Gastroesophageal sphincter (tissue), 4 donors: ENCODE data around the gene RPL27. TPM values are rescaled to one million over a fixed set of nuclear protein-coding genes. Genes with fewer than 3 reads are reported as not detected.

Experiments
- ATAC-seq: fragments of 150-250 bp; one replicate; pipeline ENCODE4 v1.9.1; 2016; ENCODE audit warnings: mild to moderate bottlenecking, moderate library complexity
- H3K27ac ChIP-seq, 4 donors: fragments of 200-600 bp; sonication (generic) in 3 of 4; 1 replicate in 3 of 4; 2 replicates in 1 of 4; pipeline ENCODE4 v1.5.1; 2016 to 2019
- H3K27me3 ChIP-seq: fragments of 200-600 bp; sonication (generic); one replicate; pipeline ENCODE4 v1.5.1; 2019
- H3K36me3 ChIP-seq, 2 donors: fragments of 200-600 bp; sonication (generic); one replicate each; pipeline ENCODE4 v1.5.1; 2019; ENCODE audit warnings: control low read depth in 1 of 2
- H3K4me1 ChIP-seq, 3 donors: fragments of 200-600 bp; sonication (generic); 1 replicate in 2 of 3; 2 replicates in 1 of 3; pipeline ENCODE4 v1.5.1; 2016 to 2019; ENCODE audit warnings: control low read depth in 2 of 3
- H3K4me3 ChIP-seq, 2 donors: fragments of 200-600 bp; sonication (generic); one replicate each; pipeline ENCODE4 v1.5.1; 2019; ENCODE audit warnings: mild to moderate bottlenecking in 1 of 2, moderate library complexity in 1 of 2
- H3K9me3 ChIP-seq, 3 donors: fragments of 200-600 bp; sonication (generic); one replicate each; pipeline ENCODE4 v1.5.1; 2017 to 2019; ENCODE audit warnings: control low read depth in 2 of 3
- EP300 ChIP-seq: sonication (generic); formaldehyde crosslinking; IDR thresholded peaks from one replicate; pipeline ENCODE4 v1.6.1; 2017; ENCODE audit warnings: antibody characterized with exemption, mild to moderate bottlenecking
- POLR2A ChIP-seq, 2 donors: fragments of 450-650 bp; IDR thresholded peaks; one replicate each; pipeline ENCODE4 v1.6.1; 2017; ENCODE audit warnings: antibody characterized with exemption in 2 of 2, mild to moderate bottlenecking in 2 of 2, moderate library complexity in 1 of 2
- POLR2AphosphoS5 ChIP-seq: sonication (generic); formaldehyde crosslinking; IDR thresholded peaks from one replicate; pipeline ENCODE4 v1.6.1; 2017; ENCODE audit warnings: antibody characterized with exemption
- WGBS, 2 donors: methylation state at CpG; one replicate each; pipeline ENCODE4 v1.1.5; 2018; ENCODE audit warnings: low coverage in 1 of 2; 5-methylcytosine and 5-hydroxymethylcytosine counted together
- total RNA-seq, 4 donors: library from RNA; depleted of rRNA; stranded (reverse); fragments of >200 nt; gene quantifications; one replicate each; pipeline ENCODE4 v1.1.0, GENCODE V29; 2016
- TF ChIP-seq, protein P1 (sequence below), 4 experiments: fragments of 200-600 bp in 2 of 4; fragments of 450-650 bp in 2 of 4; sonication (generic) in 1 of 4; IDR thresholded peaks; one replicate each; pipeline ENCODE4 v1.5.1; 2017 to 2019; ENCODE audit warnings: antibody characterized with exemption in 4 of 4, mild to moderate bottlenecking in 2 of 4, moderate library complexity in 2 of 4

The RPL27 gene
- total RNA-seq, 4 donors from 2014 or later: 854 to 1,510 (median 1,196) TPM

- WGBS, 2 donors: 30 to 65% methylated on average over 1 to 5 of the region's 5 CpGs
- peak overlapping the region in 1 of 4 donors; percentile 81 for H3K27ac ChIP-seq
- no peak for TF ChIP-seq EP300
- no peak for TF ChIP-seq POLR2AphosphoS5
- TF ChIP-seq, protein P1, sequence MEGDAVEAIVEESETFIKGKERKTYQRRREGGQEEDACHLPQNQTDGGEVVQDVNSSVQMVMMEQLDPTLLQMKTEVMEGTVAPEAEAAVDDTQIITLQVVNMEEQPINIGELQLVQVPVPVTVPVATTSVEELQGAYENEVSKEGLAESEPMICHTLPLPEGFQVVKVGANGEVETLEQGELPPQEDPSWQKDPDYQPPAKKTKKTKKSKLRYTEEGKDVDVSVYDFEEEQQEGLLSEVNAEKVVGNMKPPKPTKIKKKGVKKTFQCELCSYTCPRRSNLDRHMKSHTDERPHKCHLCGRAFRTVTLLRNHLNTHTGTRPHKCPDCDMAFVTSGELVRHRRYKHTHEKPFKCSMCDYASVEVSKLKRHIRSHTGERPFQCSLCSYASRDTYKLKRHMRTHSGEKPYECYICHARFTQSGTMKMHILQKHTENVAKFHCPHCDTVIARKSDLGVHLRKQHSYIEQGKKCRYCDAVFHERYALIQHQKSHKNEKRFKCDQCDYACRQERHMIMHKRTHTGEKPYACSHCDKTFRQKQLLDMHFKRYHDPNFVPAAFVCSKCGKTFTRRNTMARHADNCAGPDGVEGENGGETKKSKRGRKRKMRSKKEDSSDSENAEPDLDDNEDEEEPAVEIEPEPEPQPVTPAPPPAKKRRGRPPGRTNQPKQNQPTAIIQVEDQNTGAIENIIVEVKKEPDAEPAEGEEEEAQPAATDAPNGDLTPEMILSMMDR (IDR thresholded peaks at IDR 0.05): no peak
- no peak for TF ChIP-seq POLR2A (IDR thresholded peaks at IDR 0.05)
These were observed 28.4 kb downstream of the RPL27 start for GRCh38 chr17:43026595-43026994.

DNA sequence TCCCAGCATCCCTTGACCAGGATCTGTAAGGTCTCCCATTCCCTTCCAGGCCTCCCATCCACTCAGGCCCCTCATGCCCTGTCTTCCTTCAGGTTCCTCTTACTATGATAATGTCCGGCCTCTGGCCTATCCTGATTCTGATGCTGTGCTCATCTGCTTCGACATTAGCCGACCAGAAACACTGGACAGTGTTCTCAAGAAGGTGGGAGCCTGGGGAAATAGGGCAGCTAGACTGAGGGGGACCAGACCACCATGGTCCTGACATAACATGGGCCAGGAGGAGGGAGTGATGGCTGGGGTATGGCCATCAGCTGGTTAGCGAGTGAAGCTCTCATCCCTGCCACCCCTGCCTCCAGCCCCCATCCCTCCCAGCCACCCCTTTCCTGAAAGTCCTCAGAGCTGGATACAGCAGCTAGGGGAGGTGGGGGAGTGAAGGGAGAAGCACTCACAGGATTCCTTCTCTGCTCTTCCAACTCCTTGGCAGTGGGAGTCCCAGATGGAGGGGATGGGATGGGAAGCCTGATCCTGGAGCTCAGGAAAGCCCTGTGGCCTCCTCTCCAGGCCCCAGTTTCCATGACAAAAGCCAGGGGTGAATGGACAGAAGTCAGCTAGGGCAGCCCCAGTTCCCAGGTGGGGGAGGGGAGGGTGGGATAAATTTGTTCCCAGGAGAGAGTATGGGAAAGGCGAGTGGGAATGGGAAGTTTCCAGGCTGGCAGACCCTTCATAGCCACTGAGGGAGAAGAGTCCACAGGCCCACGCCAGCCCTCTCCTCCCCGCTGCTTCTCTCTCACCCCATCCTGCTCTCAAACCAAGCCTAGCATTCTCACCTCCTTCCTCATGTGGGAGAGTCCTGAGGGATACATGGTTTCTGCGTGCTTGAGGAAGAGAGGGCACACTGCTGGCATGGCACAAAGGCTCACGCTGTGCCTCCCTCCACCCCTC is 29.1 kb downstream of the RPL27 start:
- H3K27ac ChIP-seq: no peak overlapping the region
- 84% methylated on average over 2 of the region's 9 CpGs; no CpG with 5 or more reads in 1 of the 2 donors for WGBS, 2 donors
- no peaks in the 10 kb centered on the region for H3K27me3 ChIP-seq
- no peaks in the 10 kb centered on the region for H3K36me3 ChIP-seq
- no peaks in the 10 kb centered on the region for H3K9me3 ChIP-seq
- TF ChIP-seq POLR2AphosphoS5: no peak
- TF ChIP-seq, protein P1 (IDR thresholded peaks at IDR 0.05): no peak
- TF ChIP-seq POLR2A (IDR thresholded peaks at IDR 0.05): no peak
- no peak for TF ChIP-seq EP300
- peaks cover 0 to 30% (median 11%) of the 10 kb centered on the region in 3 donors for H3K4me1 ChIP-seq
- ATAC-seq: no peak
- no peak overlapping the region for H3K4me3 ChIP-seq

More at GRCh38 chr17:43026595-43026994, 28.4 kb downstream of the RPL27 start:
- H3K9me3 ChIP-seq: no peaks in the 10 kb centered on the region
- H3K36me3 ChIP-seq: no peaks in the 10 kb centered on the region
- no peaks in the 10 kb centered on the region for H3K27me3 ChIP-seq
- H3K4me3 ChIP-seq: no peak overlapping the region
- no peak for ATAC-seq
- H3K4me1 ChIP-seq: peaks cover 0 to 30% (median 11%) of the 10 kb centered on the region in 3 donors

DNA sequence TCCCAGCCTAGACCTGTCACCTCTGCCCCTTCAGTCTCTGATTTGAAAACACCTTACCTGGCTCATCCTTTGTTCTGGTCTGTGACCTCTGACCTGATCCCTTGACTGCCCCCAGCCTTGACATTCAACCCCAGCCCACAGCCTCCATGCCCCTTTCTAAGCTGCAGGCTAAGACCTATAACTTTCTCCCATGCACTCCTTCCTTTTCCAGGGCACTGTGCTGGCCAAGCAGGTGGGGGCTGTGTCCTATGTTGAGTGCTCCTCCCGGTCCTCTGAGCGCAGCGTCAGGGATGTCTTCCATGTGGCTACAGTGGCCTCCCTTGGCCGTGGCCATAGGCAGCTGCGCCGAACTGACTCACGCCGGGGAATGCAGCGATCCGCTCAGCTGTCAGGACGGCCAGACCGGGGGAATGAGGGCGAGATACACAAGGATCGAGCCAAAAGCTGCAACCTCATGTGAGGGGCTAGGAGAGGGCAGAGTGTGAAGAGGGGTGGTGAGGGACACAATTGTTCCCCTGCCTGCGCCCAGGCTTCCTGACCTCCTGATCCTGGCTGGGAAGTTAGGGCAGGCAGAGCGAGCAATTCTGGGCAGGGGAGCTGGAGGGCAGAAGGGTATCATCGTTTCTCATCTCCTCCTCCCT is 30.1 kb downstream of the RPL27 start:
- no CpG with 5 or more reads among the region's 17 CpGs for WGBS, 2 donors
- TF ChIP-seq EP300 (no peak), POLR2A (IDR thresholded peaks at IDR 0.05) (no peak), POLR2AphosphoS5 (no peak)
- TF ChIP-seq, protein P1 (IDR thresholded peaks at IDR 0.05): no peak
- Histone ChIP-seq H3K27ac (no peak overlapping the region), H3K4me1 (peaks cover 0 to 22% (median 6%) of the 10 kb centered on the region in 3 donors), H3K4me3 (no peak overlapping the region), H3K27me3 (no peaks in the 10 kb centered on the region), H3K9me3 (no peaks in the 10 kb centered on the region), H3K36me3 (no peaks in the 10 kb centered on the region)
- no peak for ATAC-seq

- Histone ChIP-seq H3K4me1 (peaks cover 0 to 7% (median 2%) of the 10 kb centered on the region in 3 donors), H3K27ac (no peak overlapping the region), H3K36me3 (no peaks in the 10 kb centered on the region), H3K4me3 (no peak overlapping the region), H3K9me3 (no peaks in the 10 kb centered on the region), H3K27me3 (no peaks in the 10 kb centered on the region)
- TF ChIP-seq POLR2AphosphoS5: no peak
- no peak for TF ChIP-seq EP300
- TF ChIP-seq, protein P1 (IDR thresholded peaks at IDR 0.05): no peak
- TF ChIP-seq POLR2A (IDR thresholded peaks at IDR 0.05): no peak
- no peak for ATAC-seq
- WGBS, 2 donors: 73 to 78% methylated on average over 3 to 6 of the region's 6 CpGs
These were observed 32.0 kb downstream of the RPL27 start for GRCh38 chr17:43030137-43030767.
